Thyroid gland (tissue), 4 donors: ENCODE results near the gene DGKB.

Experiments
- POLR2A ChIP-seq, 2 donors: fragments of 450-650 bp; IDR thresholded peaks; one replicate each; pipeline ENCODE4 v1.6.1; 2017; ENCODE audit warnings: antibody characterized with exemption in 2 of 2, mild to moderate bottlenecking in 2 of 2, moderate library complexity in 1 of 2
- TF ChIP-seq, protein P1 (sequence below), 6 experiments: fragments of 200-600 bp in 3 of 6; fragments of 450-650 bp in 3 of 6; sonication (generic) in 3 of 6; IDR thresholded peaks; one replicate each; pipeline ENCODE4 v1.5.1; 2016 to 2019; ENCODE audit warnings: antibody characterized with exemption in 6 of 6, mild to moderate bottlenecking in 2 of 6, inconsistent platforms in 1 of 6, moderate library complexity in 1 of 6

DNA sequence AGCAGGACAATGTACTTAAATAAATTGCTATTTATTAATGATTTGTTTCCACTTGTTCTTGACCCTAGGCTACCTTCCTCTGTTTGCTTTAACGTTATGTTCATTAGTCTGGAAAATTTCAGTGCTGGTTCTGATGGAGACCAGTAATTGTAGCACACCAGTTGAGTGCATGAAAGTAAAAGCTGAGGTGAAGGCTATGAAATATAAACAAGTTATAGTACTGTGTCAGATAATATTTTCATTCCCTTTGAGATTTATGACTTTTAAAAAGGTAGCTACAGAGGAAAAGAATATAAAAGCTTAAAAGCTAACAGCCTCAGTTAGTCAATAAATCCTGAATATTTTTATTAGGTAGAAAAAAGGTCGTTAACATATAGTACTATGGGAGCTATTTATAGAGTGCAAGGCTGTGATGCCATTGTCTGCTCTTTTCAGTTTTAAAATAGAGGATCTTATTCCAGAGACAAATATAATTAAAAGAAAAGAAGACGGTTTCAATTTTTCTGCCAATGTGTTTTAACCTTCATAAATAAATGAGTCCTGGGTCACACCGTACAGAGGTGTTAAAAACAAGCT, 561.3 kb downstream of the DGKB start:
- TF ChIP-seq, protein P1, sequence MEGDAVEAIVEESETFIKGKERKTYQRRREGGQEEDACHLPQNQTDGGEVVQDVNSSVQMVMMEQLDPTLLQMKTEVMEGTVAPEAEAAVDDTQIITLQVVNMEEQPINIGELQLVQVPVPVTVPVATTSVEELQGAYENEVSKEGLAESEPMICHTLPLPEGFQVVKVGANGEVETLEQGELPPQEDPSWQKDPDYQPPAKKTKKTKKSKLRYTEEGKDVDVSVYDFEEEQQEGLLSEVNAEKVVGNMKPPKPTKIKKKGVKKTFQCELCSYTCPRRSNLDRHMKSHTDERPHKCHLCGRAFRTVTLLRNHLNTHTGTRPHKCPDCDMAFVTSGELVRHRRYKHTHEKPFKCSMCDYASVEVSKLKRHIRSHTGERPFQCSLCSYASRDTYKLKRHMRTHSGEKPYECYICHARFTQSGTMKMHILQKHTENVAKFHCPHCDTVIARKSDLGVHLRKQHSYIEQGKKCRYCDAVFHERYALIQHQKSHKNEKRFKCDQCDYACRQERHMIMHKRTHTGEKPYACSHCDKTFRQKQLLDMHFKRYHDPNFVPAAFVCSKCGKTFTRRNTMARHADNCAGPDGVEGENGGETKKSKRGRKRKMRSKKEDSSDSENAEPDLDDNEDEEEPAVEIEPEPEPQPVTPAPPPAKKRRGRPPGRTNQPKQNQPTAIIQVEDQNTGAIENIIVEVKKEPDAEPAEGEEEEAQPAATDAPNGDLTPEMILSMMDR (IDR thresholded peaks at IDR 0.05): no peak
- TF ChIP-seq POLR2A (IDR thresholded peaks at IDR 0.05): no peak
